HFF-Myc (cell line): ENCODE data around the gene CYP39A1.
"Not testable (repeated sequence)": the region's sequence is repeated elsewhere in the genome, so short reads cannot be mapped to it uniquely, and the experiment has no call there.

Experiments
- DNase-seq: peaks from one replicate; pipeline ENCODE4 v3.0.0-alpha.2; 2011; ENCODE audit warnings: low read depth; ENCODE audit errors: extremely low read depth
- H3K4me3 ChIP-seq: replicated peaks from 2 replicates; pipeline ENCODE4 v1.5.1; 2011; ENCODE audit warnings: low read depth, mild to moderate bottlenecking, control low read depth, low read length
- TF ChIP-seq, protein P1 (sequence below): IDR thresholded peaks from 2 replicates; pipeline ENCODE4 v1.5.1; 2012; ENCODE audit warnings: mild to moderate bottlenecking, low read depth, low read length, control low read depth; ENCODE audit errors: missing control alignments

The CYP39A1 gene

GRCh38 chr6:46651006-46651405 lies 1.6 kb downstream of the CYP39A1 start:
- TF ChIP-seq, protein P1, sequence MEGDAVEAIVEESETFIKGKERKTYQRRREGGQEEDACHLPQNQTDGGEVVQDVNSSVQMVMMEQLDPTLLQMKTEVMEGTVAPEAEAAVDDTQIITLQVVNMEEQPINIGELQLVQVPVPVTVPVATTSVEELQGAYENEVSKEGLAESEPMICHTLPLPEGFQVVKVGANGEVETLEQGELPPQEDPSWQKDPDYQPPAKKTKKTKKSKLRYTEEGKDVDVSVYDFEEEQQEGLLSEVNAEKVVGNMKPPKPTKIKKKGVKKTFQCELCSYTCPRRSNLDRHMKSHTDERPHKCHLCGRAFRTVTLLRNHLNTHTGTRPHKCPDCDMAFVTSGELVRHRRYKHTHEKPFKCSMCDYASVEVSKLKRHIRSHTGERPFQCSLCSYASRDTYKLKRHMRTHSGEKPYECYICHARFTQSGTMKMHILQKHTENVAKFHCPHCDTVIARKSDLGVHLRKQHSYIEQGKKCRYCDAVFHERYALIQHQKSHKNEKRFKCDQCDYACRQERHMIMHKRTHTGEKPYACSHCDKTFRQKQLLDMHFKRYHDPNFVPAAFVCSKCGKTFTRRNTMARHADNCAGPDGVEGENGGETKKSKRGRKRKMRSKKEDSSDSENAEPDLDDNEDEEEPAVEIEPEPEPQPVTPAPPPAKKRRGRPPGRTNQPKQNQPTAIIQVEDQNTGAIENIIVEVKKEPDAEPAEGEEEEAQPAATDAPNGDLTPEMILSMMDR, result no peak
- no peak overlapping the region for H3K4me3 ChIP-seq
- no peak for DNase-seq

DNA sequence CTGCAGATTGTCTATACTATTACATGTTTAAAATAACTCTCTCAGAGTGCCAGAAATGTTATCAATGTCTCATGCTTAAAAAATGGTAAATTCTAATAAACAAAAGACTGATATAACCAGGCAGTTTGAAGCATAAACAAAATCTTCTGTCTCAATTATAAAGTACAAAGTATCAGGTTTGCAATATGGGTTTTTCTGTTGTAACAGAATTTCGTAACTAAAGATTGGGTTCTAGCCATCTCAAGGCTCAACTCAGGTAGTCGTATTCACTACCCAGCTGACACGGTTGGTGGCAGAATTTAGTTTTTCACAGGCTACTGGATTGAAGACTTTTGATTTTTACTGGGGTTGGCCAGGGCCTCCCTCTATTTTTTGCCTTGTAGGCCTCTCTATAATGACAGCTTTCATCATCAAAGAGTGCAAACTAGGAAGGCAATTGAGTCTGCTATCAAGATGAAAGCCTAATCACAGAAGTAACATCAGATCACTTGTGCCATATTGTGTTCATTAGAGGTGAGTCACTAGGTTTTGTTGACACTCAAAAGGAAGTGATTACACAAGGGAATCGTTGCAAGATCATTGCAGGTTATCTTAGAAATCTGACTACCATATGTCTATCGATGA lies 3.6 kb downstream of the CYP39A1 start:
- no peak overlapping the region for H3K4me3 ChIP-seq
- TF ChIP-seq, protein P1, result no peak
- DNase-seq, result no peak

GRCh38 chr6:46648108-46648507 lies 4.5 kb downstream of the CYP39A1 start:
- not testable (repeated sequence) for DNase-seq, H3K4me3 ChIP-seq

DNA sequence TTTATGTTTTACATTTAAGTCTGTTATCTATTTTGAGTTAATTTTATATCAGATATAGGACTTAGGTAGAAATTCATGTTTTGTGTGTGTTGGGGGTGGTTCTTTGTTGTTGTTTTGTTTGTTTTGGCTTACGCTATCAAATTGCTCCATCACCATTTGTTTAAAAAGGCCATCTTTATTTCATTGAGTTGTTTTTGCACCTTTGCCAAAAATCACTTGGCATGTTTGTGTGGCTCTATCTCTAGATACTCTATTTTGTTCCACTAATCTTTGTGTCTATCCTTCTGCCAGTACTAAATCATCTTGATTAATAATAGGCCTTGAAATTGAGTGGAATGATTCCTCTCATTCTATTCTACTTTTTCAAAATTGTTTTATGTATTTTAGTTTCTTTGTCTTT lies 7.4 kb downstream of the CYP39A1 start:
- no peak overlapping the region for H3K4me3 ChIP-seq
- TF ChIP-seq, protein P1, result no peak
- no peak for DNase-seq

DNA sequence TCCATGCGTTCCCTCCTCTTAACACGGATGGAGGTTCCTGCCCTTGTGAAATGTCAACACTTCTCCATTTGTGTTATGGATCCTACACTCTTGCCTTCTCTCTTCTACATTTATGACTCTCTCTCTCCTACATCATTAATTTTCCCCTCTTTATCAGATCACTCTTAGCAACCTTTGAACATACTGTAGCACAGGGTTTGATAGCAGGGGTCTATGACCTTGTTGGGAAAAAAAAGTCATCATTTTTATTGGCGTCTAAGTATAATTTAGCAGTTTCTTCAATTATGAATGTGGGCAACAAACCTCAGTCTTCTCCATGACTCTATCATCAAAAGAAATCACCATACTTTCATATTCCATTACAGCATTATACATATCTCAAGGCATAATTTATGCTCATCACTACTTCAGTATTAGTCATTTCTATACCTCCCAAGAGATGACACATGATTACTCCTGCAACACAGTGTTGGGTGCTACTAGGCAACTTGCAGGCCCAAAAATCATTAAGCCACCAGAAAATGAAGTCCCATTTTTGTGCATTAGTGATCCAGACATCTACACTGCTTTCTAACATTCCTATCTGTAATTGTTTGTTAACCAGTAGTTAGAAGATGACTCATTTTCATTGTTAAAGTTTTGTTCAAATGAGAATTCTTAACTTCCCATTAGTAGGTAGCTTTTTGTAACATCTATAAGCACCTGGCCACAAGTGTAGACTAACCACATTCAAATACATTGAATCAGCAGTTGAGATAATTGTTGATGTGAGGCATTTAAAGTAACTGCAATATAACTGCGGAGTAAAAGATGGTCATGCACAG lies 9.5 kb downstream of the CYP39A1 start:
- DNase-seq, result no peak
- TF ChIP-seq, protein P1, result no peak
- no peak overlapping the region for H3K4me3 ChIP-seq

DNA sequence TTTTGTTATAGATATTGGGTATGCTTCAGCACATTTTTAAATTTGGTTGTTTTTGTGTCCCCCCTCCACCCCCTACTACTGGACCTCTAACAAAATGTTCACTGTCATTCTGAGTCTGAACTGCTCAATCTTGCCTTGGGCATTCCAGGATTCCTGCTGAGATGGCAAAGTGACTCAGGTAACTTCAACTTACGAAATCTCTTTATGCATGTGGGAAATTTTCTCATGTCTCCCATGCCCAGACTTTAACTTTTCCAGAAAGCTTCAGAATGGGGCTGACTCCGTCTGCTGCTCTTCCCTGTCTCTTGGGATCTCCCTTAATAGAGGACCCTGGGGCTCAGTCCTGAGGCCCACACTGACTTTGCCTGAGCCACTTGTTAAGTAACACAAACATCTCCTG lies 14.0 kb downstream of the CYP39A1 start:
- no peak overlapping the region for H3K4me3 ChIP-seq
- TF ChIP-seq, protein P1, result no peak
- no peak for DNase-seq

DNA sequence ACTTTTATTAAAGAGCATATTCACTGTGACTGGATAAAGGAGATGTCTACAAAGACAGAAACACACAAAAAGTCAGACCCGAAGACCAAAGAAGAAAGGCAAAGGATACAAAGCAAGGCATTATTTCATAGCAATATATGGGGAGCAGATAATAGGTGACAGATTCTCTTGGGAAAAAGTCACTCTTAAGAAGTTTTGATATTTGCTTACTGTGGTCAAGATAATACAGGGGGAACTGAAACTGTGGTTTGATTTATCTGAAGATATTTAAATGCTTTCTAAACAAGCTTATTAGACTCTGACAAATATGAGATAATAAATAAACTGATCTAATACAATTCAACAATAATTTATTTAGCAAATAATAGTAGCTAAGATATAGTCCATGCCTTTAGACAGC lies 14.7 kb downstream of the CYP39A1 start:
- no peak for DNase-seq
- H3K4me3 ChIP-seq, result no peak overlapping the region
- TF ChIP-seq, protein P1, result no peak
